ENCODE measurements around the gene ALLC.

Gene ALLC

GRCh38 chr2:3627500-3628100 lies 30.4 kb upstream of the ALLC start:
- H3K79me2 ChIP-seq (ENCODE audit: insufficient read depth, low read length), result no peaks in the 10 kb centered on the region

DNA sequence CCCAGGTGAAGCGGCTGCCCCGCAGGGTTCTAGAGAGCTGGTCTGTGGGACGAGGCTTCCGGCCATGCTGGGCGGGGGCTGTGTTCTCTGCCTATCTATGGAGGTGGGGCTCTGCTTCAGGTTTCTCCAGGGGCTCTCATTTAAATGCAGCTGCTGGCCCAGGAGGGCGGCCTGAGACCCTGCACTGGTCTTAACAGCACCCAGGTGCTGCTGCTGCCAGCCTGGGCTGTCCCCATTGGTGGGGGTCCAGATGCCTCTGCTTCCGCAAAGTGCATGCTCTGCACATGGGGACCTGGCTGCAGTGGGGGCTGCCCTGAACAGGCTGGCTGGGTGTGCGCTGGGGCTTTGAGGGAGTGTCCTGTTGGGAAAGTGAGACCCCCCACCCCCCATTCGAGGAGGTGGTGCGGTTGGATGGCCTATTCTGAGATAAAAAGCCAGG lies 29.7 kb upstream of the ALLC start:
- Histone ChIP-seq H3K36me3 (ENCODE audit: low read length) (no peaks in the 10 kb centered on the region), H3K27ac (ENCODE audit: low read depth, low read length) (no peak overlapping the region), H3K9ac (ENCODE audit: low read length) (no peak overlapping the region), H3K4me3 (ENCODE audit: insufficient read depth, low read length, poor library complexity, severe bottlenecking) (no peak overlapping the region), H3F3A (ENCODE audit: insufficient read depth) (no peaks in the 10 kb centered on the region), H2AFZ (ENCODE audit: low read depth, low read length, severe bottlenecking) (no peak overlapping the region), H3K9me2 (replicated peaks; ENCODE audit: insufficient read depth, low read length) (no peaks in the 10 kb centered on the region), H3K27me3 (ENCODE audit: low read length) (no peaks in the 10 kb centered on the region), H4K20me1 (ENCODE audit: low read depth, low read length) (no peaks in the 10 kb centered on the region), H3K79me2 (ENCODE audit: insufficient read depth, low read length) (no peaks in the 10 kb centered on the region), H3K4me2 (ENCODE audit: low read depth, low read length, poor library complexity, severe bottlenecking) (no peak overlapping the region), H3K9me3 (ENCODE audit: insufficient read depth, low read length) (no peaks in the 10 kb centered on the region)
- no peak for TF ChIP-seq EZH2phosphoT487 (conservative IDR thresholded peaks at IDR 0.05; ENCODE audit: low read length)
- TF ChIP-seq CTCF (IDR thresholded peaks at IDR 0.05; ENCODE audit: insufficient read depth, low read length, poor library complexity, severe bottlenecking), result no peak

More at GRCh38 chr2:3627500-3628100, 30.4 kb upstream of the ALLC start:
- no peak for TF ChIP-seq CTCF (IDR thresholded peaks at IDR 0.05; ENCODE audit: insufficient read depth, low read length, poor library complexity, severe bottlenecking)
- TF ChIP-seq EZH2phosphoT487 (conservative IDR thresholded peaks at IDR 0.05; ENCODE audit: low read length), result no peak
- H3K4me2 ChIP-seq (ENCODE audit: low read depth, low read length, poor library complexity, severe bottlenecking), result no peak overlapping the region
- H4K20me1 ChIP-seq (ENCODE audit: low read depth, low read length), result no peaks in the 10 kb centered on the region
- no peak overlapping the region for H3K27ac ChIP-seq (ENCODE audit: low read depth, low read length)
- no peaks in the 10 kb centered on the region for H3F3A ChIP-seq (ENCODE audit: insufficient read depth)
- no peaks in the 10 kb centered on the region for H3K36me3 ChIP-seq (ENCODE audit: low read length)
- H3K9me3 ChIP-seq (ENCODE audit: insufficient read depth, low read length), result no peaks in the 10 kb centered on the region
- H2AFZ ChIP-seq (ENCODE audit: low read depth, low read length, severe bottlenecking), result no peak overlapping the region
- no peak overlapping the region for H3K4me3 ChIP-seq (ENCODE audit: insufficient read depth, low read length, poor library complexity, severe bottlenecking)
- H3K9ac ChIP-seq (ENCODE audit: low read length), result no peak overlapping the region
- H3K27me3 ChIP-seq (ENCODE audit: low read length), result no peaks in the 10 kb centered on the region
- no peaks in the 10 kb centered on the region for H3K9me2 ChIP-seq (replicated peaks; ENCODE audit: insufficient read depth, low read length)

- H3K4me3 ChIP-seq (ENCODE audit: insufficient read depth, low read length, poor library complexity, severe bottlenecking), result no peak overlapping the region
- no peaks in the 10 kb centered on the region for H4K20me1 ChIP-seq (ENCODE audit: low read depth, low read length)
- no peaks in the 10 kb centered on the region for H3K9me3 ChIP-seq (ENCODE audit: insufficient read depth, low read length)
- no peaks in the 10 kb centered on the region for H3K36me3 ChIP-seq (ENCODE audit: low read length)
- H3K79me2 ChIP-seq (ENCODE audit: insufficient read depth, low read length), result no peaks in the 10 kb centered on the region
- no peaks in the 10 kb centered on the region for H3K27me3 ChIP-seq (ENCODE audit: low read length)
- H3F3A ChIP-seq (ENCODE audit: insufficient read depth), result no peaks in the 10 kb centered on the region
- H3K27ac ChIP-seq (ENCODE audit: low read depth, low read length), result no peak overlapping the region
- no peak overlapping the region for H2AFZ ChIP-seq (ENCODE audit: low read depth, low read length, severe bottlenecking)
- no peak overlapping the region for H3K4me2 ChIP-seq (ENCODE audit: low read depth, low read length, poor library complexity, severe bottlenecking)
- no peaks in the 10 kb centered on the region for H3K9me2 ChIP-seq (replicated peaks; ENCODE audit: insufficient read depth, low read length)
- TF ChIP-seq CTCF (IDR thresholded peaks at IDR 0.05; ENCODE audit: insufficient read depth, low read length, poor library complexity, severe bottlenecking) (no peak), EZH2phosphoT487 (conservative IDR thresholded peaks at IDR 0.05; ENCODE audit: low read length) (no peak)
- H3K9ac ChIP-seq (ENCODE audit: low read length), result no peak overlapping the region
These were observed 29.2 kb upstream of the ALLC start for GRCh38 chr2:3628800-3629199.
